Endometrium (tissue), 2 donors: ENCODE data around the gene NHSL1.

Experiments
- FAIRE-seq: peaks from 2 replicates; lab custom pipeline; 2012; peaks lifted over from hg19 to GRCh38; lab: Jason Lieb, UNC
- donor health status: control.
- donor health status: control.

Gene NHSL1

GRCh38 chr6:138498629-138499302 lies 528 bp downstream of the NHSL1 start:
- FAIRE-seq = no peak

DNA sequence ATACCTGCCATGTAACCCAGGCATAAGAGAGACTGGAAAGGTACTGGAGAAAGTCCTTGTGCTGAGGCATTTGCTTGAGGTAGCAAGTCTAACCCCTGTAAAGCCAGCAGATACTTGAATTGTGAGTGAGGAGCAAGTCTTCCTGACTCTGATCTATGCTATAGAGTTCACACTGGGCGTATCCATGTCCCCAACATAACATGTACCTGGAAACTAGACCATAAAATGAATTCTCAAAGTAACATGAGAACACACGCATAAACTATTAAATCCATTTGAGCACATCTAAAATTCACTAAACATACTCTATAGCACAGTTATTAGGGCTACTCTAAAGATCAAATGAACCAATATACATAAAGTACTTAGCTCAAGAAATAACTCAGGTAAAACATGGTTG lies 2.0 kb downstream of the NHSL1 start:
- no peak for FAIRE-seq

- FAIRE-seq = no peak
Observed at GRCh38 chr6:138494312-138494711, 5.0 kb downstream of the NHSL1 start.

GRCh38 chr6:138493413-138493812 lies 5.9 kb downstream of the NHSL1 start:
- no peak for FAIRE-seq

DNA sequence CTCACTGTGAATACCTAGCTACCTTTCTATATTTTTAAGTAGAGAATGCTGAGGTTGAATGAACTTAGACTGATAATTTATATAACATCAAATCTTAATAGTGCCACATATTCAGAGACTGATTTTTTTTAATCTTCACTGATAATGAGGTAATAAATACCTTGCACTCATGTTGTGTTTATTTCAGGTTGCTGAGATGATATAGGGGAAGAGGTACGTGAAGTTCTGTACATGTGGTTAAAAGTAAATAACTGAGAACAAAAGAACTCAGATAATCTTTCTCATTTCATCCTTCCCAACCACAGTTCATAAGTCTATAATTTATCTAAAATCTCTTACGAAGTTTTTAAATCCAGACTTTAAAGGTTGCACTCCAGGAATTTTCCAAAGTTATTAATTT lies 6.4 kb downstream of the NHSL1 start:
- FAIRE-seq = no peak

GRCh38 chr6:138492113-138492512 lies 7.2 kb downstream of the NHSL1 start:
- no peak for FAIRE-seq

GRCh38 chr6:138491017-138491416 lies 8.3 kb downstream of the NHSL1 start:
- no peak for FAIRE-seq

GRCh38 chr6:138489846-138490245 lies 9.4 kb downstream of the NHSL1 start:
- FAIRE-seq = no peak

DNA sequence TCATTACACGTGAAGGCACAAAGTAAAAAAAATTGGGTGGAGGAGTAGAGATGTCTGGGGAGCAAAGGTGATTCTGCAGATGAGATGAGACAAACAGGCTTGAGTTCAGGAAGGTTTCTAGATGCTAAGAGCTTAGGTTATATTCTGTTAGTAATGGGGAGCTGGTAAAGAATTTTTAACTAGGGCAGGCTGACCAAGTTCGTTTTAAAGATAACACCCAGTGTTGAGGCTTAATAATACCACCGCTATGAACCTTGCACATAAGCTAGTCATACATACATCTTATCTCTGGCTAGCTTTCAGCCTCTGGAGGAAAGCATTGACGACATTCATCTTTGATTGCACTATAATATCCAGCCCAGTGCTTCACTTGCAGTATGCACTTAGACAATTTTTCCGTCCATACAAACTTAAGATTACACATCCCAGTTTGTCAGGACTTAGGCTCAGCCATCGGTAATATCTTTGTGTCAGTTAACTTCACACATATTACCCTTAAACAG lies 12.1 kb downstream of the NHSL1 start:
- no peak for FAIRE-seq

DNA sequence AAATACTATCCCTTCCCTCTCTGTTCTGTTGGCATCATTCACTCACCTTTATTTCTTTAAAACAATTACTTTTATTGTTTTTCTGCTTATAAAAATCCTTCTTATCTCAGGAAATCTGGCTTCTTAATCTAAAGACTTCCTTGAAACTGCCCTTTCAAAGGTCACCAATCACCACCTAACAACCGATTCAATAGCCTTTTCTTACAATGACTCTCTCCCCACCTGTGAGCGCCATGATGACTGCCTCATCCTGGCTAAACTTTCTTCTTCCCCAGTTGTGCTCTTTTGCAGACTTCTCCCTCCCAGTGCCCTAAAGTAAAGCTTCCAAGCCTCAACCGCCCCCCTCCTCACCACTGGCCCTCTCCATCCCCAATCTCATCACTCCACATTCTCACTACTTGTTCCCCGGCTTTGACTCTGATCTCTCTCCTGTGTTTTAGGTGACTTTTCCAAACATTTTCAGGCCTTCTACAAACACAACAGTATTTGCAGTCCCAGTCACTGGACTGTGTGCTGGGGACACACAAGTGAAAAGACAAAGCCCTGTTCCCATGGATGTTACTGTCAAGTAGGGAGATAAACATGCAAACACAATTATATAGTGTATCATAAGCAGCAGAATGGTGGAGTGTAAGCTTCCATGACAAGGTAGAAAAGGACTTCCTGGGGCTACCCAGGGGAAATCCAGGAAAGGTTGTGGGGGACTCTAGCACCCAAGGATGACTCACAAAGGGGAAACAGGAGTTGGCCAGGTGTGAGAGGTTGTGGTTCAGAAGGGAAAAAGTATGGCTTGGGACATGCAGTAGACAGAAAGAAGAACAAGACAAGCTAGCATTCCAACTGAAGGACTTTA lies 12.8 kb downstream of the NHSL1 start:
- no peak for FAIRE-seq

DNA sequence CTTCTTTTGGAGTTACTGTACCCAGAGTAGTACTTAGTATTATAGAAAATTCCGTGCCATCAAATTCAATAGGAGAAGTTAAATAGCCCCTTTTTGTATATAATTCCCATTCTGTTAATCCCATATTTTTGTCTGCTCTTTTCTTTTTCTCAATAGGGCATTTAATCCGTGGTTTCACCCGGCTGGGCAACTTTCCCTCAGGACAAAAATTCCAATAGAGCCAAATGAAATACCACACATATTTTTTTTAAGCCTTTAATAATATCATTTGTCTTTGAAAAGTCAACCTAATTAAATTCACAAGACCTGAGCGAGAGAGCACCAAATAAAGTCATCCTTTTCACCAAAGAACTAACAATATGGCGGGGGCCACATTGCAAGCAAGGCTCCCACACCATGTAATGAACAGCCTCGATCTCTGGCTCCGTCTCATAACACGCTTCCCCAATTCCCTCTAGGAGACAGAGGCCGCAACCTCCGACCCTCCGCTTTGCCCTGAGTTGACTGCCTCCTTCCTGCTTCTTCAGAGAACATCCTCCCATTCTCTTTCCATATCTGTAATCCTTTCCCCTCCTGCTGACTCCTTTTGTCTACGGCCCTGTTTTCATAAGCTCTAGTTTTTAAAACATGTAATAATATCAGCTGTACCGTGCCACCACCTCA lies 13.6 kb downstream of the NHSL1 start:
- FAIRE-seq = no peak

- no peak for FAIRE-seq
Observed at GRCh38 chr6:138485005-138485545, 14.2 kb downstream of the NHSL1 start.

GRCh38 chr6:138484018-138484731 lies 15.1 kb downstream of the NHSL1 start:
- no peak for FAIRE-seq

- FAIRE-seq = no peak
Observed at GRCh38 chr6:138482816-138483215, 16.5 kb downstream of the NHSL1 start.

GRCh38 chr6:138480279-138480949 lies 18.9 kb downstream of the NHSL1 start:
- no peak for FAIRE-seq

- FAIRE-seq = no peak
Observed at GRCh38 chr6:138477913-138478539, 21.3 kb downstream of the NHSL1 start.

- FAIRE-seq = no peak
Observed at GRCh38 chr6:138476116-138476515, 23.2 kb downstream of the NHSL1 start.

GRCh38 chr6:138473144-138473543 lies 26.1 kb downstream of the NHSL1 start:
- FAIRE-seq = no peak

DNA sequence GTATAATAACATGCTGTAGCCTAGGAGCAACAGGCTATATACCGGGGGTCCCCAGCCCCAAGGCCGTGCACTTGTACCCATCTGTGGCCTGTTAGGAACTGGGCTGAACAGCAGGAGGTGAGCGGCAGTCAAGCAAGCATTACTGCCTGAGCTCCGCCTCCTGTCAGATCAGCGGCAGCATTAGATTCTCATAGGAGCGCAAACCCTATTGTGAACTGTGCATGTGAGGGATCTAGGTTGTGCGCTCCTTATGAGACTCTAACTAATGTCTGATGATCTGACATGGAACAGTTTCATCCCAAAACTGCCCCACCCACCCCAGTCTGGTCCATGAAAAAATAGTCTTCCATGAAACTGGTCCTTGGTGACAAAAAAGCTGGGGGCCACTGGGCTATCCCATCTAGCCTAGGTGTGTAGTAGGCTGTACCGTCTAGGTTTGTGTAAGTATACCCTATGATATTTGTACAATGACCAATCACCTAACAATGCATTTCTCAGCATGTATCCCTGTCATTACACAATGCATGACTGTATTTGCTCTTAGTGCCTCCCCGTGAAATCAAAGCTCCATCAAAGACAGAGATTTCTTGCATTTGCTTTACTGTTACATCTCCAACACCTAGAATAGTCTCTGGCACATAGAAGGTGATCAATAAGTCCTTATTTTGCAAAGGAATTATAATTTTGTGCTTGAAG lies 30.8 kb downstream of the NHSL1 start:
- no peak for FAIRE-seq

DNA sequence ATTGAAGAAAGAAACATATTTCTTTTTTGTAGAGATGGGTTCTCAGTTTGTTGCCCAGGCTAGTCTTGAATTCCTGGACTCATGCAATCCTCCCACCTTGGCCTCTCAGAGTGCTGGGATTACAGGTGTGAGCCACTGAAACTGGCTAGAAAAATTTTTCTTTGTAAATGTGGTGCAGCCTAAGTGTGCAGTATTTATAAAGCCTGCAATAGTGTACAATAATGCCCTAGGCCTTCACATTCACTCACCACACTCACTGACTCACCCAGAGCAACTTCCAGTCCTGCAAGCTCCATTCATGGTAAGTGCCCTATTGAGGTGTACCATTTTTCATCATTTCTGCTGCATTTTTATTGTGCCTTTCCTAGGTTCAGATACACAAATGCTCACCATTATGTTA lies 31.4 kb downstream of the NHSL1 start:
- no peak for FAIRE-seq
